NCI-H345 treated with DMSO at 0.1 percent for 48 hours (cell line): ENCODE data around the gene PLEKHA7.

Source experiments
- DNase-seq: peaks from one replicate; lab custom pipeline; 2025; ENCODE audit not compliant: unreplicated experiment; lab: John Stamatoyannopoulos, UW

The PLEKHA7 gene

DNA sequence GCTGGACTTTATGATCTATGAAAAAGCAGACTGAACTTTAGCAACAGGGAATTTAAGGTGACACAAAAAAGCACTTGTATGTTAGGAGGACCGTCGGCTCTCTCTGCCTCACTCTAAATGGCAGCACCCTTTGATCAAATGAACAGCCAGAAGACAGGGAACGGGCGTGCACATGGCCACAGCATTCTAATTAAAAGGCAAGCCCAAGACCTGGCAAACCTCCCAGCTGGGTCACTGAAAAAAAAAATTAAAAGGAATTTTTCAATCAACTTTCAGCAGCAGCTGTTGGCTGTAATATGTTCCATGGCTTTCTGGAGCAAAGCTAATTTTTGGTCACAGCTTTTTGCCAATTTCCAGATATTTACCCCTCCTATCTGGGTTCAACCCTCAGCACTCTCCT lies 159.2 kb downstream of the PLEKHA7 start:
- DNase-seq: no peak

DNA sequence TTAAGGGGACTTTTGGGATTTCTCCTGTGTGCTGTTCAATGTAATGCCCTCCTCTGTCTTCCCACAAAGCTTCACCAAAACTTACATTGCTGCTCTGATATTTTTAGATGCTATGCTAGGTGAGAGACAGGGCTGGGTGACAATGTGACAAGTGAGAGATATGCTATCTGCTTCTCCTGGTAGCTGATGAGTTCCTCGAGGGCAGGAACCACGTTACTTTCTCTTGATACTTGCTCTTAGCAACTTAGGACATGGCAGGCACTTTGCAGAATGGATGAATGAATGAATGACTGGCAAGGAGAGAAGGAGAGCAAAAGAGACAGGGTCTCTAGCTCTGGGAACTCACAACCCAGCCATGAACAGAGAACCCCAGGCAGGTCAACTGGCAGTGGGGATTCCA lies 160.4 kb downstream of the PLEKHA7 start:
- DNase-seq: no peak

DNA sequence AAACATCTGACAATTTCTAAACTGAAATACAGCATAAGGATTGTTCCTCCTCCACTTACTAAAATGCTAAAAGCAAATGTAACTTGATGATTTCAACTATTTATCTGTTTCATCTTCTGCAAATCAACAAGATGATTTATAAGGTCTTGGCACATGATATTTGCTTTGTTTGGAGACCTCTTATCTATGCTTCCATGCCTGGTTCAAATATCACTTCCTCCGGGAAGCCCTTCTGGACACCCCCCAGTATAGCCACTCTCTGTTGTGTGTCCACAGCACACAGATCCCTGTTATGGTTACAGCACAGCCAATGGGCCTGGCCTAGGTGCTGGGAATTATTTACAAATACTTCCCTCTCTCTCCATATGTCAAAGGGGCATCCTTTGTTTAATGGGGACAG lies 160.9 kb downstream of the PLEKHA7 start:
- no peak for DNase-seq

DNA sequence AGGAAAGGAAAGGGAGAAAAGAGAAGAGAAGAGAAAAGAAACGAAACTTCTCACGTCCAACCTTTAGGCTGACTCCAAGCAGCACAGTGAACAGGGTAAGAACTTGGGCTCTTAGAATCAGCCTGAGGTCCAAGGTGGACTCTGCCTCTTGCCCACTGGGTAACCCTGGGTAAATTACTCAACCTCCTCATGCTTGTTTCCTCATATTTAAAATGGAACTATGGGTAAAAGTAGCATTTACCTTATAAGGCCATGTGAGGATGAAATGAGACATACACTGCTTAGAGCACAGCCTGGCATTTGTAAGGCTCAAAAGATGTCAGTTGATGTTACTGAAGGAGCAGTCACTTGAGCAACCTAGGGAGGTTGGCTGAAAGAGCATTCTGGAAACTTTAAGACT lies 167.9 kb downstream of the PLEKHA7 start:
- DNase-seq: no peak

DNA sequence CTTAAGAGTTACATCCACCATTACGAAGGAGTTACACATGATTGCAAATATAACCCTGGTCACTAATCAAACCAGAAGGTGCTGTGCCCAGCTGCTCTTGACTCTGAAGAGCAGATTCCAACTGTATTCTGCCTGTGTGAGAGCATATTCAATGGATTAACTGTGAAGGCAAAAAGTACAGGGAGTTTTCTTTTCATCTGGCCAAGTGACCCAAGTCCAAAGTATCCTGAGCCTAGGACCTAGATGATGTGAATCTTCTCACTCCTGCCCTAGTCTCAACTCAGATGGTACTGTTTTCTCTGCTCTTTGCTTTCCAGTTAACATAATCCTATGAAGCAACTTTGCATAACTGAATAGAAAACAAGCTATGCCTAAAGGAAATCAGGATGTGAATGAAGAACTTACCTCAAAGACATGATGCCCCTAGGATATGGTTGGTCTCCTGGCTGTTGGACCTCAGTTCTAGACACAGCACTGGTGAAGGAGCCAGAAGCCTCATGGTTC lies 169.9 kb downstream of the PLEKHA7 start:
- no peak for DNase-seq

DNA sequence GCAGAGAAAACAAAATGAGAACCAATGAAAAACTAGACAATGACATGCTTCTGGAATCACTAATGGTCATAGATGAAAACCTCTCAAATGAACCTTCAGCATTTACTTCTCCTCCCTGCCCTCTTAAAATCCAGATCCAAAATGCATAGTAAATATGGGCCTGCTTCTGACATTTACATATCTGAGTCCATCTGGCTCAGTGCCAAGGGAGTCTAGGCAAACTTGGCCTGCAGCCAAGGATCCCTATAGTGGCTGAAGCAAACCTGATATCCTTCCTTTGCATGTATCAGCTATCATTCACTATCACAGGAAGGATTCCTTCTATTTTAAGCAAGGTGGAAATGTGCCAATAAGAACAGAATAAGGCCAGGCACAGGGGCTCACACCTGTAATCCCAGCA lies 170.9 kb downstream of the PLEKHA7 start:
- peak; percentile 95 for DNase-seq

DNA sequence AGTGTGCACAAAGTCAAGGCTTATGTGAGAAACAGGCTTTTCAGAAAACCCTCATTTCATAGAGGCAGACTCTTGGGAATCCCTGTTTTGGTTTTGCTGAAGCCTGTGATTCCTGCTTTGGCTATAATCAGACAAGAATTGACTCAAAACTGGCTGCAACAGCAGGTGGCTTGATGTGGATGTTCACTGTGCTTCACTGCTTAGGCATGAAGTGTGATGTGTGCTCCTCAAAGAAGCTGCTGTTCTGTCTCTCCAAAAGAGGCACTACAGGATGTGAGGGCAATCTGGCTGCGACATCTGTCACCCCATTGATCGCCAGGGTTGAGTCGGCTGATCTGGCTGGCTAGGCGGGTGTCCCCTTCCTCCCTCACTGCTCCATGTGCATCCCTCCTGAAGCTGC lies 172.2 kb downstream of the PLEKHA7 start:
- no peak for DNase-seq

DNA sequence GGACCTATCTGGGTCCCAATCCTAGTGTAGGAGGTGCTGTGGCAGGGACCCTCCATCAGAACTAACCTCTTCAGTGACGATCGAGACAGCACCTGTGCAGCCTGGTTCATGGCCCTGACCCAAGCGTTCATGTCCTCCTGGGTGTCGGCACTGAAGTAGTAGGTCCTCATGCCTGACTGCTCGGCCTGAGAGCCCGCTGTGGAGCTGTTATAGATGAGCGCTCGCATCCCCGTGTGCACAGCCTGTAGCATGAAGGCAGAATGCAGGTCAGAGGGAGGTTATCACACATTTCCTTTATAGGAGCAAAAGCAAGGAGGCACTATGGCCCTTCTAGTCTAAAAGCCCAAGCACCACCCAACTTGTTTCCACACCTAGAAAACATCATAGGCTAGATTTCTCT lies 172.7 kb downstream of the PLEKHA7 start:
- DNase-seq: no peak

DNA sequence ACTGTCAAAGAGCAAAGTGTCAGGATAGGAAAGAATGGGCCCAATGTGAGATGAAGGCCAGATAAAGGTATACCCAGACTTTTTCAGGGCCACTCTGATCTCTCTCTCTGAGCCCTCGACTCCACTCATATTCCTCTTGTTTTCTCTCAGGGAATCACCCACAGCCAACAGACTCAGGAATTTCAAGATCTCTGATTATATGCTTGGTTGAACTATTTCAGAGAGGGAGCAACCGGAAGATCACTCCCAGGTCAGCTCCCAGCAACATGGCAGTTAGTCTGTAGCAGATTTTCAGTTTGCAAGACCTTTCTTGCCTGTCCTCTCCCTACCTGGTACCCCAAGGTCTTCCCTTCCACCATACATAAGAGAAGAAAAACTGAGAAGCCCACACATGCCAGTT lies 173.3 kb downstream of the PLEKHA7 start:
- DNase-seq: no peak

DNA sequence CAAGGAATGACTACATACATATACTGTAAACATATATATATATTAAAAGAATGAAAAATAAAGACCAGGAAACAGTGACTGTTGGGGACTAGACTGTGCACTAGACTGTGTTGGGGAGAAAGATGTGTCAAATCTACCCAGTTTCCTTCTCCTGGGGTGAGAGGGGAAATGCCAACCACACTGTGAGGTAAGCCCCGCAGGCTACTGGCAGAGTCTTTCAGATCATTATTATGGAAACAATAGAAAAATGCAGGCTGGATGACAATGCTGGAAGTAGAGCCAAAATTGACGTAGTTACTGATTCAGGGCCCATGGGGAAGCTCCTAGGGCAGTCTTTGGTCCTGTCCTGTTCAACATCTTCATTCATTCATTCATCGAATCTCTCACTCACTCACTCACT lies 174.4 kb downstream of the PLEKHA7 start:
- DNase-seq: no peak

DNA sequence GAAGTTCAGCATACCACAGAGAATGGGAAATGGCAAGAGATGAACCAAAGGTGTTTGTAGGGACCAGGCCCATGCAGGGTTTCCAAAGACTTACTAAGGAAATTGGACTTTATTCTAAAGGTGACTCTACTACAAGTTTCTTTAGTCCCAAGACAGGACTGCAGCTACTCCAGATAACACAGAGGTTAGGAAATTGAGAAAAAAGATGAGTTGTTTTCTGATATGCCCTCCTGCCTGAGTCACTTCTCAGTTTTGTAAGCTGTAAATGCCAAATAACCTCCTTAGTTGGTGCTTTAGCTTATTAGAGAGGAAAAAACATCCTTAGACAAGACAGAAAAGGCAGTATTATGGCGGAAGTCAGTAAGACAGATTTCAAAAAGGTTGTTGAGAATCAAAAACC lies 179.8 kb downstream of the PLEKHA7 start:
- DNase-seq: no peak

DNA sequence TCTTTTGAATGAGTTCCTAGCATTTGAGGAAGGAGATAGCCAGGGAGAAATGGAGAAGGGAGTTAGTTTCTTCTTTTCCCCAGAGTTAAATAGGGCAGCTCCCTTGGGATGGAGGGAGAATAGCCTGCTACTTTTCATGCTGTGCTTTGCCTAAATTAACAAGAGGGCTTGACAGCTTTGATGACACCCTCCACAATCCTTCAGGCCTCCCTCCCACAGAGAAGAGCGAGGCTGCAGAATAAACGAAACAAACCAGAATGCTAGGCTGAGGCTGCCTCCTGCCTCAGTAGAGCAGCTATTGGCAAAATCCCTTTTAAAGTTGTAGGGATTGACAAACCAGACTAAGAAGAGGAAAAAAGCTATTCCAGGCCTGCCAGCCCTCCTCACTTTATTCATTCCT lies 181.2 kb downstream of the PLEKHA7 start:
- peak; percentile 6 for DNase-seq

DNA sequence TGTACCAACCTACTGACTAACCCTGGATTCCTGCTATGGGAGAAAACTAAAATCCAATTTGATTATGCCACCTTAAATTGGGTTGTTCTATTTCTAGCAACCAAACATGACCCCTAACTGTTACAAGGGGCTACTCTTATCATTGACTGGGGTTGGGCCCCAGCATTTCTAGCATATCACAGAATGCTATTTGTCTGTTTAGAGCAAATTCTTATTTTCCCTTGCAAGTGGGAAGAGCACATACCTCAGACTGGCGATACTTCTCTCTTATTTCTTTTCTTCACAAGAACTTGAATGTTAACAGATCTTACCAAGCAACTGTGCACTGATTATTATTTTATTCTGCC lies 182.0 kb downstream of the PLEKHA7 start:
- DNase-seq: no peak

DNA sequence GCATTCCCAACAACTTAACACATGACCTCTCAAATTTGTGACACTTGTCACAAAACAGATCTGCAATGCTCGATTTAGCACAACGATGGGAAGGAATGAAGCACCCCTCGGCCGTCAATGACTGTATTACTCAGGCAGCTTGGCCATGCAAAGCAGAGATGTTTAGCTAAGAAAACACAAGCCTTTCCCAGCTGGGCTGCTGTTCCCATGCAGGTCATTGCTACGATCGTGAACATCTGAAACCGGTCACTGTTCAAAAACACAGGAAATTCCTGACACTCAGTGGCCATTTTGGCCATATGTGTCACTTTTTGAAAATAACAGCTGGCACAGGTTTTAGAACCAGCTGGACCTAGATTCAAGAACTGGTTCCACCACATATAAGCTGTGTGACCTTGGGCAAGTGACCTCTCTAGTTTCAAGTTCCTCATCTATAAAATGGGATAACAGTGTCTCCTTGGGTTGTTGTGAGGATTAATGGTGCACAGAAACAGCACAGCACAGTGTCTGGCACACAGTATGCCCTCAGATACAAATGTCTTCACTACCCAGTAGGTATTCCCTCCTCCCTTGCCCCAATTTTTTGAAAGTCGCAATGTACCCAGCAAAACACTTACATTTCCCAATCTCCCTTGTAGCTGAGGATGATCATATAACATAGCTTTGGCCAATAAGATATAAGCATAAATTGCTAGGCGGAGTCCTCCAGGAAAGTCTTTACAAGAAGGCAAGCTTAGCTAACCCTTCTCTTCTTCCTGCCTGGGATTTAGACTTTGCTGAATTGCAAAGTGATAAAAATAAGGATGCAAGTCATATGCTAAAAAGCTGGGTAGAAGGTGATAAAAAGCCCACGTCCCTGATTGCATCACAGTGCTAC lies 182.7 kb downstream of the PLEKHA7 start:
- DNase-seq: no peak

DNA sequence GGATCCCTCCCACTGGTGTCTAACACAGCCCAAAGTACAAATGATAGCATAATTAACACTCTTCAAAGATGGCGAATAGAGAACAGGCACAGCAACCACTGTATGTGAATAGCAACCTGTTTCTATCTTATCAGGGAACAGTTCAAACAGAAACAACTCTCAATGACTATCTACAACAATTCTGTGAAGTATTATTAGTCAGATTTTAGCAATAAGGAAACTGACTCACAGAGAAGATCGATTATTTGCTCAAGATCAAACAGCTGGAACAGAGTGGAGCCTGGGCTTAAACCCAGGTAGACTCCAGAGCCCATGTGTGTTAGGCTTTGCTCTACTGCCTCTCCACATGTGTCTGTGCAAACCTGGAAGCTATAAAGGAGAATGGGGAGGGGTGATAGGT lies 187.1 kb downstream of the PLEKHA7 start:
- DNase-seq: no peak

DNA sequence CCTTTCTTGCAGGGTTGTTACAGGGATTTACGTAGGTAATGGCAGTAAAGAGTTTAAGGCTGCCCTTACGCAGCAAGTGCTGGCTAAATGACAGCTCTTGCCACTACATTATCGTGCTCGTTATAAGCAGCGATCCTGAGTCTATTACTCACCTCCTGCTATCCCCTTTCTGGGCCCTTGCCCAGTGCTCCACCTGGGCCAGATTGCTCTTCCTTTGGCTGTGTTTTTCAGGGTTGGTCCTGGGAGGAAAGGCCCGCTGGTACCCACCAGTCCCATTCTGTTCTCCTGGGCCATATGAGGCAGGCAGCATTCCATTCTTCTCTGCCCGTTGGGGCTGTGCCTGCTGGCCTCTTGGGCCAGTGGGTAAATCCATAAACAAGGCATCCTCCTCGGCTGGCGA lies 188.2 kb downstream of the PLEKHA7 start:
- no peak for DNase-seq

DNA sequence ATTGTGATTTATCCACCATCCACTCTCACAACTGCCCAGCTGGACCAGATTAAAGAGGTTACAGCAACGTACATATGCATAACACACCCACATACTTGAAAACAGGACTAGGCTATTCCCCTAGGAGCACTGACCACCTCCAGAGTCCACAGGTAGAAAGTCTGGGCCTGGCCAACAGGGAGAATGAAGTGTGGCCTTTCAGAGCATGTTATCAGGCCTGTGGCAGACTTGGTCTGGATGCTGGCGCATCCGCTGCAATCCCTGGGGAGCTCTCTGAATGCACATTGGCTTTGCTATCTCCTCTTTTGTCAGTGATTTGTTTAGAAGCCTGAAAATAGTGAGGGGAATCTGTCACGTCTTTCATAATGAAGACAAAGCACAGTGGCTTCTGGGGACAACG lies 189.1 kb downstream of the PLEKHA7 start:
- DNase-seq: no peak

DNA sequence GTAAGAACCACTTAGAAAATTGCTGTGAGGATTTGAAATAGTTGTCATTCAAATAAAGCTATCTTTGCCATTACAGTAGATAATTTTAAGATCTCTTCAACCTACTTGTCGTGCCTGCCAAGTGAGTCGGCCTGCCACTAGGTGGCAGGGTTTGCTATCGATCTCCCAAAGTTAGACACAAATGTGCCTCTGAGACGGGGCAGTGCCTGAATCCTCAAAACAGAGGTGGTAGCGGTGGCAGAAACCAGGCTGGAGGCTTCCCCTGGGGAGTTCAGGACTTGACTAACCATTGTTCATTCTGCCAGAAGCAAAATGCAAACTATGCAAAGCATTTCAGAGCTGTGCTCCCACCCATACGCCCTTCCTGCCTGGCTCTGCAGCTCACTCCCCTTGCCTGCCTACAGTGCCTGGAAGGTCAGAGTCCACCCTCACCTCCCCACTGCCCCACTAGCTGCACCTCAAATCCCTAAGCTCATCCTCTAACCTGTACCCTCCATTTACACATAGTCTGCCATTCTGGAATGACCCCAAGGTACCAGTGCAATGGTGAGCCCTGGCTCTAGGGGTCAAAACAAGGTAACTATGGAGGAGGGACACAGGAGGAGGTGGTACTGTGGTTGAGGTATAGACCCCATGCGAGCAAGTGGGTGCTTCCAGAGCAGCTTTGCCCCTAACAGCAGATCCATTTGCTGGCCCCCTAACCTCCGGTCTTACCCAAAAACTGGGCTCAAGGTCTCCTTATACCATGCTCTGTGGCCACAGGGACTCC lies 193.7 kb downstream of the PLEKHA7 start:
- DNase-seq: peak; percentile 53

DNA sequence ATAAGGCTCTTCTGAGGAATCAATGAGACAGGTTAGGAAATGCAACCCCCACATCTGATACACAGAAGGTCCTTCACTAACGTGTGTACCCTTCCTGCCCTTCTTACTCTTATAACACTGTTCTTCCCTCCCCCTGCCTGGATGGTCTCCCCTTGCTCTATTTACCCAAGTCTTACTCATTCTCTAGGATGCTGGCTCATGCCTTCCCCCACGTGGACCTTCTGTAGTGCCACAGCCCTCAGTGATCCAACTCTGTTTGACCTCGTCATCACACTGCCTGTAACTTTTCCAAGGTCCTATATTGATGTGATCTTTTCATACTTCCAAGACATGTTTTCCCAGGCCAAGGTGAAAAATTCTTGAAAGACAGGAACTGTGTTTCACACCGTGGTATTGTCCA lies 195.9 kb downstream of the PLEKHA7 start:
- no peak for DNase-seq

DNA sequence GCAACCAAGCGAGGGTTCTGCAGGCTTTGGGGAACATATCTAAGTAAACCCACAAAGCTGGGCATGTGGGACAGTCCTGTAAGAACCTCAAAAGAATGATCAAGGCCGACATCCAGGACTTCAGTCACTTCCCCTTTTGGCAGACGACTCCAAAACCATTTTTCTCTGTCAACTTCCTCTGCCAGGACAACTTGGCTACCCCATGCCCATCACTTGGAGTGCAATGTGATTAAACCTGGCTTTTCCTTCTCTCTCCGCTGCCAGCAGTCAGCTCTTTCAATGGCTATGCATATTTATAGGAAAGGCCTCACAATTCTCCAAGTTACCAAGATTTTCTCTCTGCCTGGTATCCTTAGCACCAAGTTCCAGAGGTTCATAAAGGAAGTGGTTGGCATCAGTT lies 196.9 kb downstream of the PLEKHA7 start:
- no peak for DNase-seq

DNA sequence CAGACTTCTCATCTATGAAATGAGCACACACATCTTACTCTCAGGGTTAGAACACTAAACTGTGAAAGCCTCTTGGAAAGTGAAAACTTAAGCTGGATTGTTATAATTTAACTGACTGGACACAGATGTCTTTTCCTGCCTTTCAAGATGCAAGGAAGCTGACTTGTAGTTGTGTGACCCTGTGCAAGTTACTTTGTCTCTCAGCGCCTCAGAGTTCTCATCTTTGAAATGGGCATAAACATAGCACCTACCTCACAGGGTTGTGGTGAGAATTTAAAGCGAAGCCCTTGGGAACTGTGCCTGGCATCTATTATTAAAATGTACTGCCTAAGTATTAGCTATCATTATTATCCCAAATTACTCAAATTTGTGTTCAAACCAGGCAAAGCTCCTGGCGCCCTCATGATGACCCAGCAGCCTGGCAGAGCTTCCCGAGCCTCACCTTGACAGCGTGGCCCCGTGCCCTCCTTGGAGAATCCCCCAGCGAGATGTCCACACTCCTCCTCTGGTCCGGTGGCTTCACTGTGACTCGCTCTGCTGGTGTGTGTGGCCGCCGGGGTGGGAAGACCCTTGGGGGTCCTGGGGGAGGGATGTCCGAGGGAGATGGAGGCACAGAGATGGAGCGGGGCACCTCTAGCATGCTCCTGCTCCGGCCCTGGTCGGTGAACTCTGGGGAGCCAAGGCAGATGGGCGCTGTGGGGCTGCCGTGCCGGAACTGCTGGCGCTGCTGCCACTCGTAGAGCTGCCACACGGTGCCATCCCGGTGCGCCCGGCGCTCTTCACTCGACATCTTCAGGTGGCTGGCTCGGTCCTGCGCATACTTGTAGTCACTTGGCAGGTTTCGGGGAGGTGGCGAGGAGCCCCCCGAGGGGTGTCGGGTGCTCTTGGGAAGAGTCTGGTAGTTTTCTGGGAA lies 197.6 kb downstream of the PLEKHA7 start:
- no peak for DNase-seq
